Heart left ventricle (tissue), 13 donors: Measurements from ENCODE around the gene CAMTA1.
A peak's percentile ranks its signal among the peaks of the same experiment; 100 is the strongest.

Experiments
- CTCF ChIP-seq, 12 donors: fragments of 200-600 bp; sonication (generic) in 4 of 12; IDR thresholded peaks; one replicate each; pipeline versions ENCODE4 v1.5.0 to v1.8.0; 2018 to 2022; ENCODE audit warnings: antibody characterized with exemption in 12 of 12, mild to moderate bottlenecking in 5 of 12
- POLR2A ChIP-seq, 2 donors: fragments of 450-650 bp; IDR thresholded peaks; one replicate each; pipeline ENCODE4 v1.6.1; 2017; ENCODE audit warnings: antibody characterized with exemption in 2 of 2, mild to moderate bottlenecking in 2 of 2, moderate library complexity in 2 of 2
- donor health status: ischemic (EF 13 %, LVEDD 7.1; RV severe dilation, severe dysfunction).
- donor health status: DM: no; HTN: yes; CAD: no.
- donor health status: DM: no; HTN: no; CAD: no.
- donor health status: ischemic (EF 25% LVEDD 6.9; RV normal size, moderate dysfunction).
- donor health status: ischemic (EF 25% LVEDD 5.7; RV mildly dilated, moderate dysfunction).
- donor health status: ischemic (EF 35%, LVEDD 5.7; RV mildly dilated, moderate dysfunction).
- donor health status: nonischemic (EF 11% LVEDD 7.7; RV severe dilation, severe dysfunction).
- donor health status: DM: yes; HTN: yes; CAD: no.
- donor health status: PGD.
- donor health status: ischemic (EF 29% LVEDD 5.4; RV normal size, mild dysfunction).
- donor health status: nonischemic (EF 23%, LVEDD 6.1; RV moderate dilation, normal function).

DNA sequence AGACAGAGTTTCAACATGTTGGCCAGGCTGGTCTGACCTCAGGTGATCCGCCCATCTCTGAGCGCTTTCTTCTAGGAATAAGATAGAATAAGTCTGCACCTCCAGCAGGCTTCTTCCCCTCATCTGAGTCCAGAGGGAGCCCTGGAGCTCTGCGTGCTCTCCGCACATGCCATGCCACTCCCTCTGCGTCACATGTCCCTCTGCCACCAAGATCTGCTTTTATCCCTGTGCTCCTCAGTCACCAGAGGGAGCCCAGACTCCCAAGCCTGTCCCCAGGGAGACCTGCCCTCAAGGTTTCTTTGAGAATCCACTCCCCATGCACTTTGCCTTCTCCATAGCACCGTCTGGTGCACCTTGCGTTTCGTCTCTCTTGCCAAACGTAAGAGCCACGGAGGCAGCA is 213.0 kb downstream of the CAMTA1 start:
- TF ChIP-seq CTCF (IDR thresholded peaks at IDR 0.05) (peak in 10 of 12 donors; percentile 22 to 53 (median 37)), POLR2A (IDR thresholded peaks at IDR 0.05) (no peak)
